Breast epithelium (tissue), 4 donors: ENCODE measurements around the gene PRKN. TPM values are rescaled to one million over a fixed set of nuclear protein-coding genes. Genes with fewer than 3 reads are reported as not detected.

Source experiments
- DNase-seq, 2 donors: peaks; one replicate each; pipeline ENCODE4 v3.0.0-alpha.2; 2019; ENCODE audit warnings: low spot score in 2 of 2
- H3K27ac ChIP-seq, 2 donors: fragments of 200-600 bp; sonication (generic) in 1 of 2; one replicate each; pipeline ENCODE4 v1.5.1; 2016 to 2019; ENCODE audit warnings: mild to moderate bottlenecking in 1 of 2
- H3K27me3 ChIP-seq, 2 donors: fragments of 200-600 bp; sonication (generic) in 1 of 2; one replicate each; pipeline versions ENCODE4 v1.5.1 to v1.6.0; 2017 to 2019; ENCODE audit warnings: control low read depth in 1 of 2, mild to moderate bottlenecking in 1 of 2
- H3K36me3 ChIP-seq: fragments of 200-600 bp; one replicate; pipeline ENCODE4 v1.5.1; 2019
- H3K4me1 ChIP-seq, 2 donors: fragments of 200-600 bp; sonication (generic); one replicate each; pipeline ENCODE4 v1.5.1; 2016 to 2019; ENCODE audit warnings: control low read depth in 1 of 2
- H3K4me3 ChIP-seq, 3 donors: fragments of 200-600 bp; sonication (generic); 1 replicate in 2 of 3; 2 replicates in 1 of 3; pipeline ENCODE4 v1.5.1; 2016 to 2019; ENCODE audit warnings: mild to moderate bottlenecking in 3 of 3, moderate library complexity in 2 of 3
- H3K9me3 ChIP-seq, 2 donors: fragments of 200-600 bp; sonication (generic) in 1 of 2; one replicate each; pipeline ENCODE4 v1.5.1; 2016 to 2019; ENCODE audit warnings: control low read depth in 1 of 2
- CTCF ChIP-seq, 3 donors: fragments of 450-650 bp; IDR thresholded peaks; one replicate each; pipeline ENCODE4 v1.5.1; 2016 to 2017; ENCODE audit warnings: antibody characterized with exemption in 3 of 3, mild to moderate bottlenecking in 3 of 3, moderate library complexity in 3 of 3
- POLR2A ChIP-seq: fragments of 450-650 bp; IDR thresholded peaks from one replicate; pipeline ENCODE4 v1.6.1; 2016; ENCODE audit warnings: antibody characterized with exemption, mild to moderate bottlenecking, moderate library complexity
- POLR2AphosphoS5 ChIP-seq, 3 donors: sonication (generic); formaldehyde crosslinking; IDR thresholded peaks; one replicate each; pipeline ENCODE4 v1.6.1; 2017; ENCODE audit warnings: antibody characterized with exemption in 3 of 3
- intact Hi-C: fragments of 100-400 bp; cut with DNase I; formaldehyde crosslinking; loops from one replicate; pipeline ENCODE4 v1.15.1; 2023; ENCODE audit warnings: low total_unique reads
- total RNA-seq, 3 donors: library from RNA; depleted of rRNA; stranded (reverse); fragments of >200 nt; gene quantifications; one replicate each; pipeline ENCODE4 v1.1.0, GENCODE V29; 2016

The PRKN gene
- total RNA-seq, 3 donors from 2014 or later: 7.2 to 19.0 (median 11.2) TPM

DNA sequence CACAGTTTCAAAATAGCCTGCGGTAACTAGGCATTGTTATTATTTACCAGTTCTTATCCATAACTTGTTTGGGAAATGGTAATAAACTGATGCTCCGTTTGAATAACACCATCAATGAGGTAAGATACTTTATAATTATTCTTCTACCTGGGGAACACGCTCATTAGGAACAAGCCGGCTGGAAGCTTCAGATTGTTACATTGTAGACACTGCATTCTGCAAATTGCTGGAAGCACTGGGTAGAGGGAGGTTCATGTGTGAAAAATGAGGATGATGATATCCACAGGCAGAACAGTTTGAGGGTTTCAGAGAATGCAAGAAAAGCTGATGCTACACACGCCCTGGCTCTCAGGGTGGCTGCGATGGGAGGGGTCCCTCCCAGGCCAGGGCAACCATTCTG, 893.1 kb downstream of the PRKN start:
- no peaks in the 10 kb centered on the region for H3K9me3 ChIP-seq
- TF ChIP-seq POLR2A (no peak), CTCF (IDR thresholded peaks at IDR 0.05) (no peak), POLR2AphosphoS5 (IDR thresholded peaks at IDR 0.05) (no peak)
- H3K4me1 ChIP-seq: no peaks in the 10 kb centered on the region
- no peak for DNase-seq
- no peak overlapping the region for H3K4me3 ChIP-seq
- no peak overlapping the region for H3K27ac ChIP-seq
- H3K36me3 ChIP-seq: no peaks in the 10 kb centered on the region
- intact Hi-C loops: no loop called here
- no peaks in the 10 kb centered on the region for H3K27me3 ChIP-seq

DNA sequence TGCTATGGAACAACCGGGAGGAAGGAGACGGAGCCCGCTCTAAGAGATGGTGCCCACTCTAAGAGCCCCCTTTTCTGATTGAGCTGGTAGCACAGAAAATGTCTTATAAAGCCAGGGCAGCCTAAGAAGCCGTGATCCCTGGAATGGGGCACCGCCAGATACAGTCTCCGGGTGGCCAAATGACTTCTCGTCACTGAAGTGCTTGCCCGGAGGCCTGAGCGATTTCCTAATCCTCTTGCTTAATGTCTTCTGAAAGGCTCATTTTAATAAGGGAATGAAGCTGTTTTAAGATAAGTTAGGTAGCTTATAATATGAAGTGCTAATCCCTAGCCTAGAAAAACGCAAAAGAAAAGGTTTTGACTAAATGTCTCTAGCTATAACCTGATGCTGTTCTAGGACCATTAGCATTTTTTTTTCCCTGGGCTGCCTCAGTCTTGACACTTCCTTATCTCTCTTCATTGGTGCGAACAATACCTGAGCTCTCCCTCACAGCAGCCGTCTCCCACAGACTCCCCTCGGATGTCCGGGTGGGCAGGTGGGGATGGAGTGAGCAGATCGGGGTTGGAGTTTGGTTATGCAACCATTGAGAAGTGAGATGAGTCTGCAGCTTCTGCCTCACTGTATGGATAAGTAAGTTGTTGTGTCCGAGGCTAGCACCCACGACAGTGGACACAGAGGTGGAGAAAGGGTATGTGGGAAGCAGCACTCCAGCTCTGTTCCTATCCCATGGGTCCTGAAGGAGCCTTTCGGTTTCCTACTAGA, 894.3 kb downstream of the PRKN start:
- intact Hi-C loops: no loop called here
- Histone ChIP-seq H3K36me3 (no peaks in the 10 kb centered on the region), H3K27me3 (no peaks in the 10 kb centered on the region), H3K27ac (no peak overlapping the region), H3K9me3 (no peaks in the 10 kb centered on the region), H3K4me3 (no peak overlapping the region), H3K4me1 (no peaks in the 10 kb centered on the region)
- DNase-seq: no peak
- TF ChIP-seq POLR2AphosphoS5 (IDR thresholded peaks at IDR 0.05): no peak
- no peak for TF ChIP-seq CTCF (IDR thresholded peaks at IDR 0.05)
- no peak for TF ChIP-seq POLR2A

- Histone ChIP-seq H3K4me1 (no peaks in the 10 kb centered on the region), H3K36me3 (no peaks in the 10 kb centered on the region), H3K4me3 (no peak overlapping the region), H3K27ac (no peak overlapping the region), H3K9me3 (no peaks in the 10 kb centered on the region), H3K27me3 (no peaks in the 10 kb centered on the region)
- TF ChIP-seq POLR2AphosphoS5 (IDR thresholded peaks at IDR 0.05): no peak
- intact Hi-C loops: no loop called here
- DNase-seq: no peak
Observed at GRCh38 chr6:161832622-161833021, 894.9 kb downstream of the PRKN start.

DNA sequence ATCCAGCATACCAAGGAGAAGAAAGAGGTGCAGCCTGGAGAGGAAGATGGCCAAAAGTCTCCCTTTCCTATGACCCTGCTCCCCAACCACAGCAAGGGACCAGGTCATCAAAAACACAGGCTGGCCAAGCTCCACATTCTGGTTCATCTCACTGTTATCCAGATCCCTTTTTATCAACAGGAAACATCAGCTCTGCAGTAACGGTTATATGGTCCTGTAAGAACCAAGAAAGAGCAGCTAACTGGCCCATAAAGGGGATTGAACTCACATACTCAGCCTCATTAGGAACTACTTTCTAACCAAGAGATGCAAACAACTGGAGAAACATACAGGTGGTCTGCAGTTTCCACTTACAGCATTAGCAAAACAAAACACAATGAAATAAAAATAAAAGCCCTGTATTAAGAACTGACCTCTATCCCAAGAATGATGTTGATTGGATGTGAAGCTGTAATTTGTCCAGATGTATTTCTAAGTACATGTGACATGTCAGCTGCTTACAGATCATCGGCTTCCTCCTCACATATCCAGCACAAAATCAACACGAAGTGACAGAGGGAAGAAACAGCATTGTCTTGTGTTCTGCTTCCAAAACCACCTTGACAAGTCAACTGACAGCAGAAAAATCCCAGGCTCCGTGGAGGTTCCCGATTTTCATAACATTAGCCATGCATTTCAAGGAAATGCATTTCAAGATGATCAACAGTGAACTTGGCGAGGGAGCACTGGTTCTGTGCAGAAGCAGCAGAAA, 896.5 kb downstream of the PRKN start:
- H3K36me3 ChIP-seq: no peaks in the 10 kb centered on the region
- H3K27me3 ChIP-seq: no peaks in the 10 kb centered on the region
- no peak overlapping the region for H3K4me3 ChIP-seq
- no peak for DNase-seq
- intact Hi-C loops: no loop called here
- TF ChIP-seq POLR2AphosphoS5 (IDR thresholded peaks at IDR 0.05) (no peak), CTCF (IDR thresholded peaks at IDR 0.05) (no peak), POLR2A (no peak)
- no peaks in the 10 kb centered on the region for H3K4me1 ChIP-seq
- H3K9me3 ChIP-seq: no peaks in the 10 kb centered on the region
- H3K27ac ChIP-seq: no peak overlapping the region

- Histone ChIP-seq H3K4me1 (no peaks in the 10 kb centered on the region), H3K27me3 (no peaks in the 10 kb centered on the region), H3K4me3 (no peak overlapping the region), H3K9me3 (no peaks in the 10 kb centered on the region), H3K36me3 (no peaks in the 10 kb centered on the region), H3K27ac (no peak overlapping the region)
- intact Hi-C loops: no loop called here
- TF ChIP-seq CTCF (IDR thresholded peaks at IDR 0.05): no peak
- no peak for TF ChIP-seq POLR2A
- TF ChIP-seq POLR2AphosphoS5 (IDR thresholded peaks at IDR 0.05): no peak
- DNase-seq: no peak
Observed at GRCh38 chr6:161829291-161829729, 898.3 kb downstream of the PRKN start.
